GM12878 (cell line): Measurements from ENCODE around the gene RASD1. TPM values are rescaled to one million over a fixed set of nuclear protein-coding genes. Genes with fewer than 3 reads are reported as not detected.

Source experiments
- ATAC-seq: fragments of 200-7000 bp; cut with Tn5 transposase; 3 replicates; pipeline ENCODE4 v1.9.1; 2020; ENCODE audit warnings: mild to moderate bottlenecking, moderate library complexity
- BruUV-seq: library from RNA; stranded (reverse); fragments of 400-500 nt; replicated peaks from 2 replicates; lab custom pipeline; 2021; lab: Mats Ljungman, UMichigan
- CTCF ChIA-PET: fragments of 300-600 bp; sonication (Branson Sonifier 250); formaldehyde crosslinking; extraction: SDS; loops from one replicate; lab custom pipeline; 2021; ENCODE audit warnings: inconsistent platforms; lab: Yijun Ruan, JAX
- POLR2A ChIA-PET: fragments of 350-600 bp; formaldehyde crosslinking; extraction: SDS; loops from one replicate; lab custom pipeline; 2021; ENCODE audit warnings: inconsistent platforms; lab: Charles Lee
- RAD21 ChIA-PET: fragments of 300-600 bp; sonication (Branson Sonifier 250); formaldehyde crosslinking; loops from one replicate; lab custom pipeline; 2023; ENCODE audit warnings: antibody characterized with exemption; ENCODE audit not compliant: unreplicated experiment; lab: Charles Lee
- SMC1A ChIA-PET: fragments of 300-600 bp; sonication (Branson Sonifier 250); formaldehyde crosslinking; loops from one replicate; lab custom pipeline; 2023; ENCODE audit not compliant: unreplicated experiment, uncharacterized antibody; lab: Charles Lee
- DNase-seq: peaks from one replicate; pipeline ENCODE4 v3.0.0-alpha.2; 2011; ENCODE audit warnings: low read depth, low spot score
- FAIRE-seq: peaks from 3 replicates; lab custom pipeline; 2011; peaks lifted over from hg19 to GRCh38; lab: Jason Lieb, UNC
- H2AFZ ChIP-seq: 2 replicates; pipeline ENCODE4 v1.6.0; 2011; ENCODE audit warnings: low read depth, low read length, control low read depth; ENCODE audit not compliant: control insufficient read depth
- H3K27ac ChIP-seq: 2 replicates; pipeline ENCODE4 v1.5.1; 2011; ENCODE audit warnings: control low read depth; ENCODE audit not compliant: control insufficient read depth, insufficient read depth
- H3K27me3 ChIP-seq, 2 experiments: replicated peaks in 1 of 2; 2 replicates each; pipeline versions ENCODE4 v1.6.0 to v1.6.1; 2011; ENCODE audit warnings: low read length in 1 of 2; ENCODE audit not compliant: control insufficient read depth in 2 of 2, insufficient read depth in 2 of 2
- H3K36me3 ChIP-seq, 2 experiments: 2 replicates each; pipeline ENCODE4 v1.5.1; 2011; ENCODE audit warnings: low read length in 1 of 2; ENCODE audit not compliant: control insufficient read depth in 2 of 2, insufficient read depth in 2 of 2
- H3K4me1 ChIP-seq: 2 replicates; pipeline ENCODE4 v1.6.1; 2011; ENCODE audit warnings: mild to moderate bottlenecking, low read length, moderate library complexity, mixed read lengths; ENCODE audit not compliant: control insufficient read depth, insufficient read depth
- H3K4me2 ChIP-seq: 2 replicates; pipeline ENCODE4 v1.6.0; 2011; ENCODE audit warnings: control low read depth; ENCODE audit not compliant: control insufficient read depth, insufficient read depth
- H3K4me3 ChIP-seq: fragments of 200-600 bp; sonication (generic); 2 replicates; pipeline ENCODE4 v1.5.1; 2016
- H3K79me2 ChIP-seq: 2 replicates; pipeline ENCODE4 v1.6.0; 2011; ENCODE audit warnings: low read length; ENCODE audit not compliant: control insufficient read depth, insufficient read depth
- H3K9ac ChIP-seq: 2 replicates; pipeline ENCODE4 v1.8.0; 2011; ENCODE audit warnings: low read length, control low read depth, mixed read lengths; ENCODE audit not compliant: control insufficient read depth, insufficient read depth
- H3K9me3 ChIP-seq: replicated peaks from 3 replicates; pipeline ENCODE4 v1.5.1; 2011; ENCODE audit warnings: mild to moderate bottlenecking, low read length; ENCODE audit not compliant: control insufficient read depth, insufficient read depth
- H4K20me1 ChIP-seq: 2 replicates; pipeline ENCODE4 v1.6.0; 2011; ENCODE audit not compliant: control insufficient read depth, insufficient read depth
- CUX1 ChIP-seq: IDR thresholded peaks from 2 replicates; pipeline ENCODE4 v1.6.1; 2012; ENCODE audit warnings: improper control_type of control experiment, low read depth, low read length; ENCODE audit not compliant: insufficient replicate concordance
- E4F1 ChIP-seq: fragments of 450-650 bp; IDR thresholded peaks from 2 replicates; pipeline ENCODE4 v1.6.1; 2018; ENCODE audit warnings: borderline replicate concordance, mild to moderate bottlenecking; ENCODE audit not compliant: partially characterized antibody
- HCFC1 ChIP-seq: fragments of 150-350 bp; IDR thresholded peaks from 2 replicates; pipeline ENCODE4 v1.6.1; 2014; ENCODE audit warnings: low read length
- PAX5 ChIP-seq: IDR thresholded peaks from 2 replicates; pipeline ENCODE4 v1.6.1; 2011; ENCODE audit warnings: low read depth, low read length, borderline replicate concordance
- PKNOX1 ChIP-seq: fragments of 450-650 bp; IDR thresholded peaks from 2 replicates; pipeline ENCODE4 v1.6.1; 2016; ENCODE audit warnings: mild to moderate bottlenecking
- POLR2AphosphoS2 ChIP-seq: IDR thresholded peaks from 2 replicates; pipeline ENCODE4 v1.6.1; 2011; ENCODE audit warnings: low read depth, mild to moderate bottlenecking, low read length, improper control_type of control experiment, moderate library complexity
- ZNF274 ChIP-seq: IDR thresholded peaks from one replicate; pipeline ENCODE4 v1.8.0; 2011; ENCODE audit not compliant: insufficient read length, insufficient read depth
- ZNF592 ChIP-seq: fragments of 450-650 bp; IDR thresholded peaks from 2 replicates; pipeline ENCODE4 v1.6.1; 2017; ENCODE audit warnings: mild to moderate bottlenecking, moderate library complexity
- ZNF622 ChIP-seq: fragments of 450-650 bp; IDR thresholded peaks from 2 replicates; pipeline ENCODE4 v1.6.1; 2017; ENCODE audit warnings: mild to moderate bottlenecking, inconsistent platforms
- WGBS: methylation state at CpG from one replicate; pipeline ENCODE4 v1.1.6; 2016; ENCODE audit warnings: low lambda C conversion rate; ENCODE audit not compliant: insufficient replicate concordance, insufficient coverage; ENCODE audit errors: missing lambda C conversion rate; 5-methylcytosine and 5-hydroxymethylcytosine counted together
- in situ Hi-C: fragments of 300-500 bp; cut with MboI; formaldehyde crosslinking; loops from 9 replicates; pipeline ENCODE4 v1.14.3; 2018; ENCODE audit warnings: mixed read lengths
- intact Hi-C: fragments of 100-400 bp; cut with micrococcal nuclease; formaldehyde crosslinking; loops from one replicate; pipeline ENCODE4 v1.14.2; 2022; ENCODE audit not compliant: unreplicated experiment
- polyA plus RNA-seq, 11 experiments: library from polyadenylated mRNA; depleted of rRNA in 4 of 11; unstranded in 6 of 11; stranded (reverse) in 5 of 11; fragments of >200 nt; fragmentation: Nextera tagmentation in 4 of 11; fragmentation: Illumina TruSeq in 1 of 11; extraction: Ambion mirVana in 4 of 11; extraction: Trizol in 1 of 11; gene quantifications; 1 replicate in 1 of 11; 2 replicates in 10 of 11; pipeline versions ENCODE4 v1.2.1 to v1.2.3, GENCODE V29; 2011 to 2016; ENCODE audit warnings: inconsistent platforms in 2 of 11, missing spikeins in 2 of 11, low read depth in 1 of 11
- total RNA-seq, 4 experiments: library from RNA; depleted of rRNA in 3 of 4; stranded (reverse); fragments of >200 nt in 3 of 4; fragmentation: Illumina TruSeq in 1 of 4; extraction: Trizol in 1 of 4; gene quantifications; 2 replicates each; pipeline versions ENCODE4 v1.2.1 to v1.2.3, GENCODE V29; 2013 to 2021

Gene RASD1
- total and polyA plus RNA-seq, 10 of the 15 experiments (the other 5 are each of a cell fraction or from before 2014, with no cell fraction given) = 0.14 to 0.33 TPM; not detected in 8

GRCh38 chr17:17536702-17537101 is 40.5 kb upstream of the RASD1 start:
- ChIA-PET RAD21 (no interaction called here), CTCF (interaction anchor here (0.5 kb wide), 1 partner anchor 1258 kb away, joined by 3 read pairs; no protein-coding TSS in a partner anchor), SMC1A (no interaction called here), POLR2A (no interaction called here)
- ATAC-seq (no peak), FAIRE-seq (no peak), DNase-seq (no peak)
- BruUV-seq = no TSS peak
- Histone ChIP-seq H3K79me2 (no peaks in the 10 kb centered on the region), H3K36me3 (no peaks in the 10 kb centered on the region), H3K9me3 (no peaks in the 10 kb centered on the region), H3K27ac (no peak overlapping the region), H3K4me1 (no peaks in the 10 kb centered on the region), H3K4me2 (no peak overlapping the region), H3K9ac (no peak overlapping the region), H2AFZ (no peak overlapping the region), H3K27me3 (no peaks in the 10 kb centered on the region; a peak in 1 of 4 replicates), H4K20me1 (no peaks in the 10 kb centered on the region; the same call in 1 of the 2 replicates), H3K4me3 (no peak overlapping the region)
- 59% methylated on average over 15 of the region's 15 CpGs for WGBS
- in situ Hi-C loops (no loop called here), intact Hi-C loops (no loop called here)
- no peak for TF ChIP-seq CUX1
- TF ChIP-seq ZNF274 = no peak
- TF ChIP-seq HCFC1 = no peak
- no peak for TF ChIP-seq ZNF622
- TF ChIP-seq ZNF592 = no peak
- TF ChIP-seq POLR2AphosphoS2 = no peak
- TF ChIP-seq E4F1 = no peak
- TF ChIP-seq PAX5 = no peak
- no peak for TF ChIP-seq PKNOX1
